Stimulated activated CD4-positive, alpha-beta T cell treated with anti-CD3 and anti-CD28 coated beads, Interleukin-1b, Interleukin-23, amount 100 ng/mL, for 1 hour (primary cell): ENCODE results near the gene PNLIP.

ENCODE experiments used
- DNase-seq, 2 donors: peaks; one replicate each; pipeline ENCODE4 v3.0.0-alpha.2; 2020; ENCODE audit warnings: low read depth in 2 of 2

Gene PNLIP

DNA sequence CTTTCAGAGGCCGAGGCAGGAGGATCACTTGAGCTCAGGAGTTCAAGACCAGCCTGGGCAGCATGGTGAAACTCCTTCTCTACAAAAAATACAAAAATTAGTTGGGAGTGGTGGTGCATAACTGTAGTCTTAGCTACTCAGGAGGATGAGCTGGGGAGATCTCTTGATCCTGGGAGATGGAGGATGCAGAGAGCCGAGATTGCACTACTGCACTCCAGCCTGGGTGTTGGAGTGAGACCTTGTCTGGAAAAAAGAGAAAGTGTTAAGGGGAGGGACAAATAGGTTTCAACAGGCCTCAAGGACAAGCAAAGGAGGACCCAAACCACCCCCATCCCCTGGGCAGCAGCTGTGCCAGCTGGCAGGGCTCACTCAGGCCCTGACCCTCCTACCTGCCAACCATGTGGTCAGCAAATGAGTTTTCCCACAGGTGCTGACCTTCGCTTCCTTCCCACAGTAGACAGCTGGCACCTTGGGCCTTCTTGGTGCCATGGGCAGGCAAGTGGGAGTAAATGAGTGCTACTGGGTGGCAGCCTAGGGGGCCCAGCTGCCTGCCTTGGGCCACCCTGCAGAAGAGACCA lies 69.6 kb downstream of the PNLIP start:
- DNase-seq = no peak
